PFSK-1 (cell line): ENCODE data around the gene AHR.

Experiments used
- FOXP2 ChIP-seq: optimal IDR thresholded peaks from 2 replicates; pipeline ENCODE3; 2011; ENCODE audit warnings: borderline replicate concordance, control low read depth, inconsistent platforms; ENCODE audit not compliant: insufficient read depth; ENCODE audit errors: extremely low read length, extremely low read depth
- POLR2AphosphoS5 ChIP-seq: IDR thresholded peaks from 2 replicates; pipeline ENCODE4 v1.6.1; 2012; ENCODE audit warnings: low read depth, mild to moderate bottlenecking, control low read depth, low read length, moderate library complexity
- SIN3A ChIP-seq: IDR thresholded peaks from 2 replicates; pipeline ENCODE4 v1.6.1; 2012; ENCODE audit warnings: mild to moderate bottlenecking, low read length, moderate library complexity, borderline replicate concordance; ENCODE audit not compliant: insufficient read depth
- TAF1 ChIP-seq: IDR thresholded peaks from 2 replicates; pipeline ENCODE4 v1.6.1; 2012; ENCODE audit warnings: low read length, control low read depth, borderline replicate concordance; ENCODE audit not compliant: insufficient read depth
- TF ChIP-seq, protein P1 (sequence below), 2 experiments: IDR thresholded peaks; 2 replicates each; pipeline versions ENCODE4 v1.6.1 to v1.8.0; 2011 to 2012; ENCODE audit warnings: low read depth in 2 of 2, low read length in 2 of 2, control low read depth in 1 of 2, inconsistent platforms in 1 of 2, mild to moderate bottlenecking in 1 of 2, moderate library complexity in 1 of 2; ENCODE audit not compliant: insufficient read depth in 1 of 2

Gene AHR

DNA sequence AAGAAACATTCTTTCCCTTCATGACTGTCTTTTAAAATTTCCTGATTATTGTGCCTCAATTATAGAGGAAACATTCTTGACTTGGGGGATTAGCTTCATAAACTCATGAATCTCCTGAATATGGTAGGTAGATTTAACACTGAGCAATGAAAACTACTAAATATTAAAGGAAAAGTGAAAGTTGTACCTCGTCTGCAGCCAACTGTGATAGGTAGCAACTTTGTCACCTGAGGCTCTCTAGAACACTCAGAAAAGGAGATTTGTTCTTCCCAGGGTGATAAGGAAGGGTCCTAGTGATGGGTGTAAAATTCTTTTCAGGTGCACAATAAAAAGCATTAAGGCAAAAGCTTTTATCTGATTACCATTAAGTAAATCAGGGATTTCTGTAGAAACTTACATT is 78.1 kb downstream of the AHR start:
- no peak for TF ChIP-seq TAF1
- TF ChIP-seq SIN3A = no peak
- TF ChIP-seq FOXP2 = no peak
- no peak for TF ChIP-seq POLR2AphosphoS5
- TF ChIP-seq, protein P1, sequence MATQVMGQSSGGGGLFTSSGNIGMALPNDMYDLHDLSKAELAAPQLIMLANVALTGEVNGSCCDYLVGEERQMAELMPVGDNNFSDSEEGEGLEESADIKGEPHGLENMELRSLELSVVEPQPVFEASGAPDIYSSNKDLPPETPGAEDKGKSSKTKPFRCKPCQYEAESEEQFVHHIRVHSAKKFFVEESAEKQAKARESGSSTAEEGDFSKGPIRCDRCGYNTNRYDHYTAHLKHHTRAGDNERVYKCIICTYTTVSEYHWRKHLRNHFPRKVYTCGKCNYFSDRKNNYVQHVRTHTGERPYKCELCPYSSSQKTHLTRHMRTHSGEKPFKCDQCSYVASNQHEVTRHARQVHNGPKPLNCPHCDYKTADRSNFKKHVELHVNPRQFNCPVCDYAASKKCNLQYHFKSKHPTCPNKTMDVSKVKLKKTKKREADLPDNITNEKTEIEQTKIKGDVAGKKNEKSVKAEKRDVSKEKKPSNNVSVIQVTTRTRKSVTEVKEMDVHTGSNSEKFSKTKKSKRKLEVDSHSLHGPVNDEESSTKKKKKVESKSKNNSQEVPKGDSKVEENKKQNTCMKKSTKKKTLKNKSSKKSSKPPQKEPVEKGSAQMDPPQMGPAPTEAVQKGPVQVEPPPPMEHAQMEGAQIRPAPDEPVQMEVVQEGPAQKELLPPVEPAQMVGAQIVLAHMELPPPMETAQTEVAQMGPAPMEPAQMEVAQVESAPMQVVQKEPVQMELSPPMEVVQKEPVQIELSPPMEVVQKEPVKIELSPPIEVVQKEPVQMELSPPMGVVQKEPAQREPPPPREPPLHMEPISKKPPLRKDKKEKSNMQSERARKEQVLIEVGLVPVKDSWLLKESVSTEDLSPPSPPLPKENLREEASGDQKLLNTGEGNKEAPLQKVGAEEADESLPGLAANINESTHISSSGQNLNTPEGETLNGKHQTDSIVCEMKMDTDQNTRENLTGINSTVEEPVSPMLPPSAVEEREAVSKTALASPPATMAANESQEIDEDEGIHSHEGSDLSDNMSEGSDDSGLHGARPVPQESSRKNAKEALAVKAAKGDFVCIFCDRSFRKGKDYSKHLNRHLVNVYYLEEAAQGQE (IDR thresholded peaks at IDR 0.05; ENCODE audit: insufficient read depth in 1 of 2, low read depth in 2 of 2, low read length in 2 of 2) = no peak

DNA sequence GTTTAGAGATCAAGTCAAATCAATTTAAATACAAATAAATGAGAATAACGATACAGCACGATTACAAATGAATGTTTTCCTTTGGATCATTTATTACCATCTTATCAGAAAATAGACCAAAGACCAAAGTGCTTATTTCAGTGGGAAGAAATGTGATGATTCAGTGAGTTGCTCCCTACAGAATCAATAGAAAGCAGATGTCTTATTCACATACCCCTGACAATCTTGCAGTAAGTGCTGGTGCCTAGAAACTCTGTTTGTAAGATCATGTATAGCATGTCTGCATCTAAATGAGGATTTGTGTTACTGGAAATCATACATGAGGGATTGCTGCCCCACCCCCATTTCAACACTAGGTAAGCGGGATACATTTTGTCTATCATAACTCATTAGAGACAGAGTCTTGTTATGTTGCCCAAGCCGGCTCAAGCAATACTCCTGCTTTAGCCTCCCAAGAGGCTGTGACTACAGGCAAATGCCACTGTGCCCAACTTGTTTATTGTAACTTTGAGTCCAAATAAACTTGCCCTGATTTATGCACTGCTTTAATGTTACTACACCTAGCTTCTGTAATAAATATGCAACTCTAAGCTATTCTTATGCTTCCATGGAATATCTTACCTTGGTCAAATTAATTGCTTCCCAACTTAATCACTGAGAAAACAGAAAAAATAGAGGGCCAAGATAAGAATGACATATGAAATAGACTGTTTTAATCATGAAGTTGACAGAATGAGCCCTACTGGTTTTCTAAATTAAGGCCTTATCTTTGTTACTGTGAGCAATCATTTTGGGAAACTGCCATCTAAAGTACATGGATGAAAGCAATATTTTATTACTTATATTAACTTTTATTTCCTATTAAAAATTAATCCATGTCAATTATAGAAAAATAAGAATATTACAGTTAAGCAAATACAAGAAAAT is 82.5 kb downstream of the AHR start:
- TF ChIP-seq POLR2AphosphoS5 (no peak), SIN3A (no peak), FOXP2 (no peak), TAF1 (no peak)
- TF ChIP-seq, protein P1 (IDR thresholded peaks at IDR 0.05; ENCODE audit: insufficient read depth in 1 of 2, low read depth in 2 of 2, low read length in 2 of 2) = no peak

- TF ChIP-seq, protein P1 (IDR thresholded peaks at IDR 0.05; ENCODE audit: insufficient read depth in 1 of 2, low read depth in 2 of 2, low read length in 2 of 2) = no peak
- TF ChIP-seq TAF1 (no peak), FOXP2 (no peak), POLR2AphosphoS5 (no peak), SIN3A (no peak)
These were observed 85.9 kb downstream of the AHR start for GRCh38 chr7:17384400-17384799.

DNA sequence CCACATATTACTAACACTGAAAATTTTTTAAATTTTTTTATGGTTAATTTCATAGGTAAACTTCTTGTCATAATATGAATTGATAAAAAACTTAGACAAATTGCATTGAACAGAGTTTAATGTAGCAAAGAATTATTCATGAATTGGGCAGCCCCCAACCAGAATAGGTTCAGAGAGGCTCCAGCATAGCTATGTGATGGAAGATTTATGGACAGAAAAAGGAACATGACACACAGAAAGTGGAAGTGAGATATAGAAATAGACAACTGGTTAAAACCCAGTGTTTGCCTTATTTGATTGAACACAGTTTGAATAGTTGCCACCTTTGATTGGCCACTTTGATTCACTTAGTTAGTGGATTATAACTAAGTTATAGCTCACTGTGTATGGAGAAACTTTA is 87.2 kb downstream of the AHR start:
- TF ChIP-seq FOXP2 (no peak), SIN3A (no peak), POLR2AphosphoS5 (no peak), TAF1 (no peak)
- TF ChIP-seq, protein P1 (IDR thresholded peaks at IDR 0.05; ENCODE audit: insufficient read depth in 1 of 2, low read depth in 2 of 2, low read length in 2 of 2) = no peak
